HG02973 (cell line): ENCODE measurements around the gene COBL.

Source experiments
- ATAC-seq: cut with Tn5 transposase; IDR thresholded peaks from one replicate; pipeline ENCODE4 v1.9.1; 2021; ENCODE audit warnings: moderate library complexity; ENCODE audit not compliant: unreplicated experiment

Gene COBL

DNA sequence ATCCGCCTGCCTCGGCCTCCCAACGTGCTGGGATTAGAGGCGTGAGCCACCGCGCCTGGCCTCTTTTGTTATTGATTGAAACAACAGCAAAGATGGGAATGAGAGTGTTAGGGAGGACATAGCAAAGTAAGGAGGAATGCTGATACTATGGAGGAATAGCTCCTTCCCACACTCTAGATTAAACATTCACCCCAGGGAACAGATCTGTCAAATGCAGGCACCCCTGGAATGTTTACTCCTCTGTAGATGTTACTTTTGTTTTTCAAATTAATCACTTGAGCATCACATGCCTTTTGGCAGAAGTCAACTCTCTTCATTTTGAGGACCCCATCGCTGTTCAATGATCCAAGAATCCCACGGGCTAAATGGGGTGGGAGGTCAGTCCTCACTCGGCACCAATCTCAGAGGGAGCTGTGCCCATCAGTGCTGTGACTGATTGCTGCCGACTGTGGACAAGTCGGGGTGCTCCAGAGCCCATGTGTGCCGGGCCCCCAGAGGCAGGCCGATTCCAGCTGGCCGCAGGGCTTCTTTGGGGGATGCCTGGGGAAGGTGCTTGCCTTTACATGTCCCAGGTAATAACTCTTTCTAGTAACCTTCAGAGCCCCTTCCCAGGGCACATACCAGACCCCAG lies 10.2 kb upstream of the COBL start:
- ATAC-seq: no peak

GRCh38 chr7:51325908-51326307 lies 9.3 kb upstream of the COBL start:
- ATAC-seq: no peak

DNA sequence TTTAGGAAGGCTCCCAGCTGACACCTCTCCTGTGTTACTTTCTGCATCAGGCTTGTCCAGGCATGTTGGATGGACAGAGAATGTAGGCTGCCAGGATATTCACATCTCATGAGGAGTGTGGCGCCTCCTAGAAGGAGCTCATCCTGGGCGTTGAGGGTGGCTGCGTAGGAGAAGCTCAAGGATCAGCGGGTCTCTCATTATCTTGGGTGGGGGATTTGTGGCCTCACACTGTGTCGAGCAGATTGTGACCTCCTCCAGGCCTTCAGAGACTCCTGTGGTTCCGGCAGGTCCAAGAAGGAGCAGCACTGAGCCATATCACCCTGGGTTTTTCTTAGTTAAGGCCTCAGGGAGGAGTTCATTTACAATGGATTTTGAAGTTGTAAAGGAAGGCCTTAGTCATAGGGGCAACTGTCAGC lies 8.7 kb upstream of the COBL start:
- no peak for ATAC-seq

DNA sequence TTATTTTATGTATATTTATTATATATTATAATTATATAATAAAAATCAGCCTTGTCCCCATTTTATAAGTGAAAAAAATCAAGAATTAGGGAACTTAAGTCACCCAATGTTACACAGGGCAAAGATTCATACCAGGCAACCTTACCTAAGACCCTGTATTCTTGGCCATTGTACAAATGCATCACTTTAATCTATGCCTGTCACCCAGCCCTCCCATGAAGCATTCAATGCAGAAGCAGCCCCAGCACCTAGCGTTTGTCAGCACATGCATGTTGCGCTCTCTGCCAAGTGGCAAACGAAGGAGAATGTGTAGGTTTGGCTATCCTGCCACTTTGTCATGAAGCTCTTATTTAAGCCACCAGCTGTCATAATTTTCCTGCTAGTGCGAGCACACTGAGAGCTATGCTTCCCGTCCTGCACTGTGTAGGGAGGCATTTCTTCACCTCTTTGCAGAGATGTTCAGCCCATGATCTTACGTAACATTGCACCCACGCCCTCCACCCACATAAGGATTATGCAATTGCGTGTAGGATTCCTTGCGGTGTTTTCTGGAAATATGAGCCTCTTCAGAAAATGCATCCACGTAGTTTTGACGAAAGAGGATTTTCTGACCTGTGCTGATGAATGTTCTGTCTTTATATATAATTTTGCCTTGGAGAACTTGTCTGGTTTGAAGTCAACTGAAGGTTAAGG lies 7.7 kb upstream of the COBL start:
- ATAC-seq: no peak

DNA sequence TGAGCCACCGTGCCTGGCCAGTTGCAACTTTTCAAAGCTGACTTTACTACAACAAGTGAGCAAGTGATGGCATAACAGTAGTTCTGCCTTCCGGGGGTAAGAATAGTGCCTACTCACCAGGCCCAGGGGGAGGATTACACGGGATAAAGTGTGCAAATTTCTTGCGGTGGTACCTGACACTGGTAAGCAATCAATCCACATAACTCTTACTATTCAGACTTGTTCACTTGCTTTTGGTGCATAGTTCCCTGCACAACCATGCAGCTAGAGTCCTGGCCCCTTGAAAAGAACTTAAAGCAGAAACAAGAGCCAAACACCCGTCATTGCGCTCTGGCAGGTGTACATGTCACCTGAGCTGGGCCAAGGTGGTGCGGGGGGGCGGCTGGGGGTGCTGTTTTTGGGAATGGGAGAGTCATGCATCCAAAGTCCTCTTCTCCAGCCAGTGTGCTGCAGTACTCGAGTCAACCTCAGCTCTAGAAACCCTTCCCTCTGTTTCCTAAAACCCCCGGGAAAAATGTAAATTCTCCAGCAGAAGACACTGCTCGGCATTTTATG lies 5.4 kb upstream of the COBL start:
- no peak for ATAC-seq

DNA sequence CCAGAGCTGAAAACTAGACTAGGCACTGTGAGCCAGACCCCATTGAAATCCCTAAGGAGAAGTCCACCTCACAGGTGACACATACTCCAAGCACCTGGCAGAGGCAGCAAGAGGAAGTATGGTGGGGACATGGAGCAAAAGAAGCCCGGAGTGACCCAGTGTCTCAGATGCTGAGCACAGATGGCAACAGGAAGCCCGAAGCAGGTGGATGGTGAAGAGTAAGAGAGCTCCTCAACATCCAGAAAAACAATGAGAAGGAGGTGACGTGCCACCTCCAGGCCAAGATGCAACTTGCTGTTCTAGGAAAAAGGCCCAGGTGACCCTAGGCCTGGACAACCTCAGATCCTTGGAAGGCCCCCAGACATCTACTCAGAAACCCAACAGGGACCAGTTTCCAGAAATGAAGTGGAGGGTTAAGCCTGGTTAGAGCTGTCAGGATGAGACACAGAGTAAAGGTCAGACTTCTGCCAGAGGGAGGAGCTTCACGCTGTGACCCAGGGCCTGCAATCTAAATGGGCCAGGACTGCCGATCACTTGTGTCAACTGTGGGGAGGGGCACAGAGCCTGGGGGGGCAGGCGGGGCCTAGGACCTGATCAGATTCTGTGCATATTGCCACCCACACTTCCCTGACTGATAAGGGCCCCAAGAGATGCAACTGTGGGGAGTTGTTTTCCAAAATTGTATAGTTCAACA lies 2.4 kb upstream of the COBL start:
- no peak for ATAC-seq

DNA sequence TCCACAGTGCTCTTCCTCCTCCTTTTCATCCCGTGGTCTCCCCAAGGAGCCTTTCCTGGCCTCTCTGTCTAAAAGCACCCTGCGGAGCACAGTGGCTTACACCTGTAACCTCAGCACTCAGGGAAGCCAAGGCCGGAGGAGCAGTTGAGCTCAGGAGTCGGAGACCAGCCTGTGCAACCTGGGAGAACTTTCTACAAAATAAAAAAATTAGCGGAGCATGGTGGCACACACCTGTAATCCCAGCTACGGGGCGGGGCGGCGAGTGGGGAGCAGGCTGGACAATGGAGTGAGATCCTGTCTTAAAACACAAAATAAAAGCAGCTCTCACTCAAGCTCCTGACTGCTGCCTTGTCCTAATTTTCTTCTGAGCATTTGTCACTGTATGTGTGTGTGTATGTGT lies 1.4 kb upstream of the COBL start:
- ATAC-seq: no peak

GRCh38 chr7:51317582-51317910 lies 937 bp upstream of the COBL start:
- no peak for ATAC-seq

DNA sequence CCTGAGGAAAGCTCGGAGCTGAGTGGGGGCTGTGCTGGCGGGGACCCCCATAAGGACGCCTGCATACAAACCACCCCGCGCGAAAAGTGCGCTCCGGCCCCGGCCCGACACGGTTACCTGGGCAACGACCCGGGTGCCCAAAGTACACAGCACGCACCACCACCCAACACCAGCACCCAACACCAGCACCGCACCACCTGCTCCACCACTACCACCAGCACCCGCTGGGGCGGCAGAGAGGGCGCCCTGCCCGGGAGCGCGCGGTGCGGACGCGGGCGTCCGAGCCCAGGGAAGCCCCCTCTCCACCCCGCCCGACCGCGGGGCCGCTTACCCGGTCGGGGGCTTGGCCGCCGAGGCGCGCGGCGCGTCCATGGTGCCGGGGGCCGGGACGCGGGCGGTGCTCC lies 345 bp downstream of the COBL start:
- no peak for ATAC-seq

GRCh38 chr7:51315393-51316261 lies 982 bp downstream of the COBL start:
- no peak for ATAC-seq

GRCh38 chr7:51314726-51315125 lies 1.9 kb downstream of the COBL start:
- no peak for ATAC-seq

DNA sequence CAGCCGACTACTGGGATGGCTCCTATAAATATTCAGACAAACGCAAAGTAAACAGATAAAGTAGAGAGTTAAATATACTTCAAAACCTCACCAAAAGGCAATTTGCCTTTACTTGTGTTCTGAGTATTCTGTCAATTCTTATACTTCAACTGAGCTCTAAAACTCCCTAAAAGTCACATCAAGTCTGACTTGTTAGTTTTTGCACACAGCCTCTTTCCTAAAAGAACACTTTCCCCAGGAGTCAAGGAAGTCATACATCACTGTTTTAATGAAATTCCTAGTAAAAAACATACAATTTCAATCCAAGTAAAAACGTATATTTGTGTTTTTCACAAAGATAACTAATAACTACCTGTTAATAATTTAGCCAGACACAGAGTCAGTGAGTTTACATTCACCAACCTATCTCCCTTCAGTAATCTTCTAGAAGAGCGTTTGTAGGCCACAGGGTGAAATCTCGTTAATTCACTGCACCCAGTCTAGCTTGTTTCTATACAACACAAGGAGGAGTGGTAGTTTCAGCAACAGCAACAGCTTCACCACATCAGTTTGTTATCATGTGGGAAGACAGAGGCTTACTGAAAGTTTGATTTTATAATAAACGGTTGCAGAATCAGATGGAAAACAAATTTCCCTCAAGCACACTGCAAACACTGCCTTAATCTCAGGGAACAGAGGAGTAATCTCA lies 2.7 kb downstream of the COBL start:
- ATAC-seq: no peak

GRCh38 chr7:51312951-51313737 lies 3.5 kb downstream of the COBL start:
- no peak for ATAC-seq

DNA sequence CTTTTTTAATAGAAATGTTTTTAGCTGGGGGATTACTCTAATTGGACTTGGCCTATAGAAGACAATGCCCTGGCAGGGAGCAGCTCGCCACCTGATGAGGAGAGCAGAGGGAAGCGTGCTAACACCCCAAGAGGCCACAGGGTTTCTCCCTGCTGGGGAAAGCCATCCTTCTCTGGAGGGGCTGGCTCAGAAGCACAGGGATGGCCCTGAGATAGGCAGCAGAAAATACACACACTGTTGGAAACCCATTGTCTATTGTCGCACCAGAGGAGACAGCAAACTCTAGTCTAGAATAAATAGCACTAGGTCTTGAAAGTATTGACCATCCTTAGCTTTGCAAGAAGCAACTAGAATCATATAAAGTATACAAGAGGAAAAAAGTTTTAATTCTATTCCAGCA lies 5.4 kb downstream of the COBL start:
- no peak for ATAC-seq

GRCh38 chr7:51310131-51310583 lies 6.5 kb downstream of the COBL start:
- ATAC-seq: no peak

- ATAC-seq: no peak
Measured at GRCh38 chr7:51309361-51310130, 7.1 kb downstream of the COBL start.

- no peak for ATAC-seq
Measured at GRCh38 chr7:51308696-51309095, 7.9 kb downstream of the COBL start.

- ATAC-seq: no peak
Measured at GRCh38 chr7:51308265-51308664, 8.3 kb downstream of the COBL start.

- ATAC-seq: no peak
Measured at GRCh38 chr7:51307651-51308210, 8.9 kb downstream of the COBL start.
